ENCODE results near the gene CD69. TPM values are rescaled to one million over a fixed set of nuclear protein-coding genes. Genes with fewer than 3 reads are reported as not detected.

The CD69 gene
- polyA plus RNA-seq, 1 donor from 2014 or later = 0.72 TPM

GRCh38 chr12:9730011-9730410 is 30.7 kb downstream of the CD69 start:
- H3K4me2 ChIP-seq (ENCODE audit: low read length) = no peak overlapping the region
- H3K27me3 ChIP-seq (ENCODE audit: insufficient read depth, low read depth, low read length) = no peaks in the 10 kb centered on the region
- H3K4me3 ChIP-seq (ENCODE audit: low read length) = no peak overlapping the region
- H3K27ac ChIP-seq (ENCODE audit: low read length) = no peak overlapping the region
- no peaks in the 10 kb centered on the region for H3K79me2 ChIP-seq (replicated peaks; ENCODE audit: insufficient read depth, low read length)
- no peaks in the 10 kb centered on the region for H4K20me1 ChIP-seq (ENCODE audit: insufficient read depth)
- no peak overlapping the region for H2AFZ ChIP-seq (ENCODE audit: low read depth, low read length)
- H3K36me3 ChIP-seq (ENCODE audit: insufficient read depth, low read length) = no peaks in the 10 kb centered on the region
- TF ChIP-seq REST (IDR thresholded peaks at IDR 0.05; ENCODE audit: borderline replicate concordance) = no peak
- TF ChIP-seq EP300 (conservative IDR thresholded peaks at IDR 0.05; ENCODE audit: poor library complexity, severe bottlenecking) = no peak
- TF ChIP-seq TAF1 (IDR thresholded peaks at IDR 0.05; ENCODE audit: low read depth) = no peak
- no peak for TF ChIP-seq POLR2AphosphoS5 (IDR thresholded peaks at IDR 0.05)
- no peak for TF ChIP-seq RAD21 (conservative IDR thresholded peaks at IDR 0.05)
- no peak for TF ChIP-seq CTCF (IDR thresholded peaks at IDR 0.05; ENCODE audit: poor library complexity, severe bottlenecking)
- TF ChIP-seq MXI1 (conservative IDR thresholded peaks at IDR 0.05; ENCODE audit: poor library complexity, severe bottlenecking) = no peak
- TF ChIP-seq EZH2 (IDR thresholded peaks at IDR 0.05; ENCODE audit: borderline replicate concordance, insufficient read depth, low read length, poor library complexity, severe bottlenecking) = no peak
- TF ChIP-seq SMC3 (conservative IDR thresholded peaks at IDR 0.05; ENCODE audit: poor library complexity) = no peak
- no peaks in the 10 kb centered on the region for H3K9me2 ChIP-seq (ENCODE audit: insufficient read depth, low read length)
- no peaks in the 10 kb centered on the region for H3F3A ChIP-seq (ENCODE audit: insufficient read depth, low read length, poor library complexity, severe bottlenecking)
- H3K9me3 ChIP-seq (ENCODE audit: low read length) = no peaks in the 10 kb centered on the region
- H3K9ac ChIP-seq (ENCODE audit: low read length) = no peak overlapping the region

GRCh38 chr12:9729082-9729481 is 31.6 kb downstream of the CD69 start:
- Histone ChIP-seq H3K79me2 (replicated peaks; ENCODE audit: insufficient read depth, low read length) (no peaks in the 10 kb centered on the region), H3K4me3 (ENCODE audit: low read length) (no peak overlapping the region), H4K20me1 (ENCODE audit: insufficient read depth) (no peaks in the 10 kb centered on the region), H3K9me2 (ENCODE audit: insufficient read depth, low read length) (no peaks in the 10 kb centered on the region), H3F3A (ENCODE audit: insufficient read depth, low read length, poor library complexity, severe bottlenecking) (no peaks in the 10 kb centered on the region), H3K9ac (ENCODE audit: low read length) (no peak overlapping the region), H2AFZ (ENCODE audit: low read depth, low read length) (no peak overlapping the region), H3K36me3 (ENCODE audit: insufficient read depth, low read length) (no peaks in the 10 kb centered on the region), H3K27me3 (ENCODE audit: insufficient read depth, low read depth, low read length) (no peaks in the 10 kb centered on the region), H3K4me2 (ENCODE audit: low read length) (no peak overlapping the region), H3K27ac (ENCODE audit: low read length) (no peak overlapping the region), H3K9me3 (ENCODE audit: low read length) (no peaks in the 10 kb centered on the region)
- TF ChIP-seq SMC3 (conservative IDR thresholded peaks at IDR 0.05; ENCODE audit: poor library complexity) (no peak), EZH2 (IDR thresholded peaks at IDR 0.05; ENCODE audit: borderline replicate concordance, insufficient read depth, low read length, poor library complexity, severe bottlenecking) (no peak), REST (IDR thresholded peaks at IDR 0.05; ENCODE audit: borderline replicate concordance) (no peak), POLR2AphosphoS5 (IDR thresholded peaks at IDR 0.05) (no peak), RAD21 (conservative IDR thresholded peaks at IDR 0.05) (no peak), EP300 (conservative IDR thresholded peaks at IDR 0.05; ENCODE audit: poor library complexity, severe bottlenecking) (no peak), MXI1 (conservative IDR thresholded peaks at IDR 0.05; ENCODE audit: poor library complexity, severe bottlenecking) (no peak), TAF1 (IDR thresholded peaks at IDR 0.05; ENCODE audit: low read depth) (no peak), CTCF (IDR thresholded peaks at IDR 0.05; ENCODE audit: poor library complexity, severe bottlenecking) (no peak)

Data from neural cell (in vitro differentiated cells).